Neural cell (in vitro differentiated cells): ENCODE measurements around the gene ZDHHC4. TPM values are rescaled to one million over a fixed set of nuclear protein-coding genes. Genes with fewer than 3 reads are reported as not detected.

Source experiments
- H2AFZ ChIP-seq: fragments of 200-600, 300-800 bp; sonication (generic), shearing (Covaris generic); 2 replicates; pipeline ENCODE4 v1.6.0; 2014; ENCODE audit warnings: low read depth, mild to moderate bottlenecking, antibody characterized with exemption, low read length, moderate library complexity
- H3F3A ChIP-seq: fragments of 200-600 bp; shearing (Covaris generic); 2 replicates; pipeline ENCODE4 v1.6.1; 2016; ENCODE audit warnings: mild to moderate bottlenecking, moderate library complexity, mixed read lengths, antibody characterized with exemption, low read length; ENCODE audit not compliant: insufficient read depth, poor library complexity, severe bottlenecking
- H3K27ac ChIP-seq: fragments of 200-600, 300-800 bp; sonication (generic), shearing (Covaris generic); 2 replicates; pipeline ENCODE4 v1.5.1; 2014; ENCODE audit warnings: mild to moderate bottlenecking, low read length, moderate library complexity
- H3K27me3 ChIP-seq: fragments of 300-800, 200-600 bp; sonication (generic), shearing (Covaris generic); 2 replicates; pipeline ENCODE4 v1.6.0; 2014; ENCODE audit warnings: mild to moderate bottlenecking, low read depth, low read length, moderate library complexity; ENCODE audit not compliant: insufficient read depth
- H3K36me3 ChIP-seq: fragments of 300-800, 200-600 bp; sonication (generic), shearing (Covaris generic); 2 replicates; pipeline ENCODE4 v1.5.1; 2014; ENCODE audit warnings: mild to moderate bottlenecking, antibody characterized with exemption, low read length, moderate library complexity; ENCODE audit not compliant: insufficient read depth
- H3K4me2 ChIP-seq: fragments of 300-800, 200-600 bp; sonication (generic), shearing (Covaris generic); 2 replicates; pipeline ENCODE4 v1.6.0; 2014; ENCODE audit warnings: mild to moderate bottlenecking, low read length
- H3K4me3 ChIP-seq: fragments of 300-800, 200-600 bp; sonication (generic), shearing (Covaris generic); 2 replicates; pipeline ENCODE4 v1.5.1; 2014; ENCODE audit warnings: mild to moderate bottlenecking, low read length, moderate library complexity
- H3K79me2 ChIP-seq: fragments of 200-600 bp; shearing (Covaris generic); replicated peaks from 2 replicates; pipeline ENCODE4 v1.6.0; 2014; ENCODE audit warnings: mild to moderate bottlenecking, low read length, moderate library complexity; ENCODE audit not compliant: insufficient read depth
- H3K9ac ChIP-seq: fragments of 300-800, 200-600 bp; sonication (generic), shearing (Covaris generic); 2 replicates; pipeline ENCODE4 v1.6.1; 2016; ENCODE audit warnings: mild to moderate bottlenecking, low read length, mixed read lengths
- H3K9me2 ChIP-seq: fragments of 200-600 bp; shearing (Covaris generic); 2 replicates; pipeline ENCODE4 v1.6.1; 2016; ENCODE audit warnings: mild to moderate bottlenecking, low read length, mixed read lengths; ENCODE audit not compliant: insufficient read depth
- H3K9me3 ChIP-seq: fragments of 200-600, 300-800 bp; sonication (generic), shearing (Covaris generic); 2 replicates; pipeline ENCODE4 v1.6.1; 2016; ENCODE audit warnings: mild to moderate bottlenecking, mixed run types, low read length, moderate library complexity, mixed read lengths
- H4K20me1 ChIP-seq: fragments of 200-600 bp; shearing (Covaris generic); 2 replicates; pipeline ENCODE4 v1.6.1; 2016; ENCODE audit warnings: mild to moderate bottlenecking, mixed run types; ENCODE audit not compliant: insufficient read depth
- CTCF ChIP-seq: fragments of 450-650 bp; IDR thresholded peaks from 2 replicates; pipeline ENCODE4 v1.5.1; 2014; ENCODE audit warnings: antibody characterized with exemption, mild to moderate bottlenecking, moderate library complexity; ENCODE audit not compliant: poor library complexity, severe bottlenecking
- EP300 ChIP-seq: fragments of 450-650 bp; conservative IDR thresholded peaks from 2 replicates; pipeline ENCODE4 v1.6.1; 2014; ENCODE audit warnings: antibody characterized with exemption, mild to moderate bottlenecking, moderate library complexity; ENCODE audit not compliant: poor library complexity, severe bottlenecking
- EZH2 ChIP-seq: fragments of 200-600, 300-800 bp; shearing (Covaris generic), sonication (generic); IDR thresholded peaks from 2 replicates; pipeline ENCODE4 v1.6.1; 2014; ENCODE audit warnings: antibody characterized with exemption, low read length, borderline replicate concordance, mild to moderate bottlenecking; ENCODE audit not compliant: insufficient read depth, poor library complexity, severe bottlenecking
- MXI1 ChIP-seq: fragments of 450-650 bp; conservative IDR thresholded peaks from 2 replicates; pipeline ENCODE4 v1.6.1; 2014; ENCODE audit warnings: antibody characterized with exemption, mild to moderate bottlenecking; ENCODE audit not compliant: poor library complexity, severe bottlenecking
- POLR2AphosphoS5 ChIP-seq: IDR thresholded peaks from 2 replicates; pipeline ENCODE4 v1.6.1; 2012
- RAD21 ChIP-seq: fragments of 450-650 bp; conservative IDR thresholded peaks from 2 replicates; pipeline ENCODE4 v1.6.1; 2014; ENCODE audit warnings: antibody characterized with exemption, mild to moderate bottlenecking, moderate library complexity
- SMC3 ChIP-seq: fragments of 450-650 bp; conservative IDR thresholded peaks from 2 replicates; pipeline ENCODE4 v1.6.1; 2014; ENCODE audit warnings: antibody characterized with exemption, mild to moderate bottlenecking, moderate library complexity; ENCODE audit not compliant: poor library complexity
- TAF1 ChIP-seq: IDR thresholded peaks from 2 replicates; pipeline ENCODE4 v1.6.1; 2012; ENCODE audit warnings: low read depth
- polyA plus RNA-seq: library from polyadenylated mRNA; depleted of rRNA; stranded (reverse); fragments of >200 nt; gene quantifications from 2 replicates; pipeline ENCODE4 v1.2.3, GENCODE V29; 2014
- TF ChIP-seq, protein P1 (sequence below): IDR thresholded peaks from 2 replicates; pipeline ENCODE4 v1.6.1; 2012; ENCODE audit warnings: borderline replicate concordance

The ZDHHC4 gene
- polyA plus RNA-seq, 1 donor from 2014 or later = 52.2 TPM

- Histone ChIP-seq H2AFZ (no peak overlapping the region), H3K9me3 (no peaks in the 10 kb centered on the region), H3K27ac (no peak overlapping the region), H3K4me2 (no peak overlapping the region), H3K9me2 (no peaks in the 10 kb centered on the region), H3K36me3 (no peaks in the 10 kb centered on the region), H3K4me3 (no peak overlapping the region), H3K79me2 (no peaks in the 10 kb centered on the region), H3K9ac (no peak overlapping the region), H4K20me1 (no peaks in the 10 kb centered on the region), H3F3A (no peaks in the 10 kb centered on the region), H3K27me3 (no peaks in the 10 kb centered on the region)
- TF ChIP-seq MXI1 (no peak), CTCF (no peak), EP300 (no peak), EZH2 (no peak), POLR2AphosphoS5 (no peak), TAF1 (no peak), RAD21 (no peak), SMC3 (no peak)
- TF ChIP-seq, protein P1, sequence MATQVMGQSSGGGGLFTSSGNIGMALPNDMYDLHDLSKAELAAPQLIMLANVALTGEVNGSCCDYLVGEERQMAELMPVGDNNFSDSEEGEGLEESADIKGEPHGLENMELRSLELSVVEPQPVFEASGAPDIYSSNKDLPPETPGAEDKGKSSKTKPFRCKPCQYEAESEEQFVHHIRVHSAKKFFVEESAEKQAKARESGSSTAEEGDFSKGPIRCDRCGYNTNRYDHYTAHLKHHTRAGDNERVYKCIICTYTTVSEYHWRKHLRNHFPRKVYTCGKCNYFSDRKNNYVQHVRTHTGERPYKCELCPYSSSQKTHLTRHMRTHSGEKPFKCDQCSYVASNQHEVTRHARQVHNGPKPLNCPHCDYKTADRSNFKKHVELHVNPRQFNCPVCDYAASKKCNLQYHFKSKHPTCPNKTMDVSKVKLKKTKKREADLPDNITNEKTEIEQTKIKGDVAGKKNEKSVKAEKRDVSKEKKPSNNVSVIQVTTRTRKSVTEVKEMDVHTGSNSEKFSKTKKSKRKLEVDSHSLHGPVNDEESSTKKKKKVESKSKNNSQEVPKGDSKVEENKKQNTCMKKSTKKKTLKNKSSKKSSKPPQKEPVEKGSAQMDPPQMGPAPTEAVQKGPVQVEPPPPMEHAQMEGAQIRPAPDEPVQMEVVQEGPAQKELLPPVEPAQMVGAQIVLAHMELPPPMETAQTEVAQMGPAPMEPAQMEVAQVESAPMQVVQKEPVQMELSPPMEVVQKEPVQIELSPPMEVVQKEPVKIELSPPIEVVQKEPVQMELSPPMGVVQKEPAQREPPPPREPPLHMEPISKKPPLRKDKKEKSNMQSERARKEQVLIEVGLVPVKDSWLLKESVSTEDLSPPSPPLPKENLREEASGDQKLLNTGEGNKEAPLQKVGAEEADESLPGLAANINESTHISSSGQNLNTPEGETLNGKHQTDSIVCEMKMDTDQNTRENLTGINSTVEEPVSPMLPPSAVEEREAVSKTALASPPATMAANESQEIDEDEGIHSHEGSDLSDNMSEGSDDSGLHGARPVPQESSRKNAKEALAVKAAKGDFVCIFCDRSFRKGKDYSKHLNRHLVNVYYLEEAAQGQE = no peak
Observed at GRCh38 chr7:6608081-6608480, 30.8 kb downstream of the ZDHHC4 start.

GRCh38 chr7:6608794-6609193, 31.5 kb downstream of the ZDHHC4 start:
- no peaks in the 10 kb centered on the region for H3K36me3 ChIP-seq

More at GRCh38 chr7:6608794-6609193, 31.5 kb downstream of the ZDHHC4 start:
- H3K9me2 ChIP-seq = no peaks in the 10 kb centered on the region
- no peak overlapping the region for H3K4me3 ChIP-seq
- H3K27me3 ChIP-seq = no peaks in the 10 kb centered on the region
- H3K27ac ChIP-seq = no peak overlapping the region
- no peaks in the 10 kb centered on the region for H3K9me3 ChIP-seq
- no peak overlapping the region for H2AFZ ChIP-seq
- H4K20me1 ChIP-seq = no peaks in the 10 kb centered on the region
- no peak overlapping the region for H3K4me2 ChIP-seq
- H3K9ac ChIP-seq = no peak overlapping the region
- H3K79me2 ChIP-seq = no peaks in the 10 kb centered on the region
- H3F3A ChIP-seq = no peaks in the 10 kb centered on the region
- TF ChIP-seq SMC3 (no peak), TAF1 (no peak), EZH2 (no peak), EP300 (no peak), RAD21 (no peak), CTCF (no peak)
- TF ChIP-seq, protein P1 = no peak
